GM23338 (cell line): ENCODE measurements around the gene ETV3. TPM values are rescaled to one million over a fixed set of nuclear protein-coding genes. Genes with fewer than 3 reads are reported as not detected.

Experiments used
- ATAC-seq: fragments of 200-7000 bp; cut with Tn5 transposase; 3 replicates; pipeline ENCODE4 v1.9.1; 2020
- DNase-seq: peaks from one replicate; pipeline ENCODE4 v3.0.0-alpha.2; 2015; ENCODE audit warnings: low spot score
- H2AFZ ChIP-seq: fragments of 200-600 bp; sonication (generic); 2 replicates; pipeline ENCODE4 v1.8.0; 2016; ENCODE audit warnings: antibody characterized with exemption, mild to moderate bottlenecking, moderate library complexity
- H3F3A ChIP-seq: fragments of 200-600 bp; sonication (generic); replicated peaks from 2 replicates; pipeline ENCODE4 v1.8.0; 2017; ENCODE audit warnings: antibody characterized with exemption, mixed run types, low read depth
- H3K27ac ChIP-seq: fragments of 200-600 bp; sonication (generic); 2 replicates; pipeline ENCODE4 v1.6.1; 2016; ENCODE audit warnings: low read depth
- H3K27me3 ChIP-seq: fragments of 200-600 bp; sonication (generic); 2 replicates; pipeline ENCODE4 v1.8.0; 2016; ENCODE audit warnings: mild to moderate bottlenecking, mixed run types, moderate library complexity; ENCODE audit not compliant: insufficient read depth
- H3K36me3 ChIP-seq: fragments of 200-600 bp; sonication (generic); 2 replicates; pipeline ENCODE4 v1.8.0; 2016; ENCODE audit warnings: mild to moderate bottlenecking; ENCODE audit not compliant: insufficient read depth
- H3K4me1 ChIP-seq: fragments of 200-600 bp; sonication (generic); 2 replicates; pipeline ENCODE4 v1.8.0; 2016; ENCODE audit warnings: mild to moderate bottlenecking, moderate library complexity; ENCODE audit not compliant: insufficient read depth
- H3K4me2 ChIP-seq: fragments of 200-600 bp; sonication (generic); 2 replicates; pipeline ENCODE4 v1.7.1; 2017; ENCODE audit warnings: mixed run types
- H3K4me3 ChIP-seq: fragments of 200-600 bp; sonication (generic); 2 replicates; pipeline ENCODE4 v1.6.1; 2016; ENCODE audit warnings: mixed run types
- H3K79me2 ChIP-seq: fragments of 200-600 bp; sonication (generic); replicated peaks from 2 replicates; pipeline ENCODE4 v1.8.0; 2017; ENCODE audit warnings: mild to moderate bottlenecking; ENCODE audit not compliant: insufficient read depth
- H3K9me2 ChIP-seq: fragments of 200-600 bp; sonication (generic); 2 replicates; pipeline ENCODE4 v1.8.0; 2017; ENCODE audit not compliant: insufficient read depth
- H4K20me1 ChIP-seq: fragments of 200-600 bp; sonication (generic); replicated peaks from 2 replicates; pipeline ENCODE4 v1.8.0; 2017; ENCODE audit warnings: mild to moderate bottlenecking; ENCODE audit not compliant: insufficient read depth
- H3K27ac Mint-ChIP-seq: 2 replicates; pipeline ENCODE4 v1.8.0; 2020; ENCODE audit warnings: inconsistent platforms, mild to moderate bottlenecking, moderate library complexity, mixed read lengths
- H3K27me3 Mint-ChIP-seq: 3 replicates; pipeline ENCODE4 v1.8.0; 2022; ENCODE audit warnings: low read depth, mild to moderate bottlenecking, moderate library complexity, mixed read lengths, inconsistent platforms; ENCODE audit not compliant: insufficient read depth, poor library complexity
- H3K36me3 Mint-ChIP-seq: 3 replicates; pipeline ENCODE4 v1.8.0; 2021; ENCODE audit warnings: low read depth, mild to moderate bottlenecking, inconsistent platforms, moderate library complexity, mixed read lengths
- H3K4me1 Mint-ChIP-seq: 3 replicates; pipeline ENCODE4 v1.8.0; 2020; ENCODE audit warnings: mild to moderate bottlenecking, inconsistent platforms, mixed read lengths
- H3K4me3 Mint-ChIP-seq: 3 replicates; pipeline ENCODE4 v1.8.0; 2021; ENCODE audit warnings: moderate library complexity, mild to moderate bottlenecking, inconsistent platforms, mixed read lengths
- H3K9me3 Mint-ChIP-seq: 3 replicates; pipeline ENCODE4 v1.8.0; 2020; ENCODE audit warnings: moderate library complexity, mild to moderate bottlenecking, inconsistent platforms, mixed read lengths
- CREB1 ChIP-seq: fragments of 250-450 bp; sonication (Bioruptor Pico); IDR thresholded peaks from 2 replicates; pipeline ENCODE4 v1.5.0; 2020; ENCODE audit warnings: low read depth, mild to moderate bottlenecking, moderate library complexity
- ETS1 ChIP-seq: IDR thresholded peaks from 2 replicates; pipeline ENCODE4 v1.6.1; 2016; ENCODE audit warnings: antibody characterized with exemption
- EZH2 ChIP-seq: fragments of 200-600 bp; sonication (generic); IDR thresholded peaks from one replicate; pipeline ENCODE4 v1.8.0; 2017; ENCODE audit warnings: antibody characterized with exemption, mild to moderate bottlenecking, low read depth; ENCODE audit not compliant: unreplicated experiment
- EZH2phosphoT487 ChIP-seq: fragments of 200-600 bp; sonication (generic); IDR thresholded peaks from one replicate; pipeline ENCODE4 v1.8.1; 2018; ENCODE audit warnings: antibody characterized with exemption; ENCODE audit not compliant: unreplicated experiment
- JUNB ChIP-seq: IDR thresholded peaks from one replicate; pipeline ENCODE4 v1.6.1; 2016; ENCODE audit warnings: antibody characterized with exemption; ENCODE audit not compliant: unreplicated experiment
- NANOG ChIP-seq: IDR thresholded peaks from 2 replicates; pipeline ENCODE4 v1.6.1; 2016; ENCODE audit warnings: antibody characterized with exemption, borderline replicate concordance
- POLR2AphosphoS5 ChIP-seq: IDR thresholded peaks from 2 replicates; pipeline ENCODE4 v1.6.1; 2016; ENCODE audit warnings: antibody characterized with exemption, low read depth
- REST ChIP-seq: IDR thresholded peaks from one replicate; pipeline ENCODE4 v1.6.1; 2018; ENCODE audit warnings: antibody characterized with exemption; ENCODE audit not compliant: unreplicated experiment
- STAT1 ChIP-seq: IDR thresholded peaks from one replicate; pipeline ENCODE4 v1.6.1; 2016; ENCODE audit warnings: antibody characterized with exemption; ENCODE audit not compliant: unreplicated experiment
- ZNF114 ChIP-seq: fragments of 250-450 bp; sonication (Bioruptor Pico); IDR thresholded peaks from 2 replicates; pipeline ENCODE4 v1.5.0; 2020; ENCODE audit warnings: mild to moderate bottlenecking, moderate library complexity
- ZNF331 ChIP-seq: fragments of 250-450 bp; sonication (Bioruptor Pico); IDR thresholded peaks from 2 replicates; pipeline ENCODE4 v1.5.0; 2020; ENCODE audit warnings: low read depth, mild to moderate bottlenecking, moderate library complexity
- polyA plus RNA-seq: library from polyadenylated mRNA; unstranded; fragments of >200 nt; fragmentation: Nextera tagmentation; extraction: Ambion mirVana; gene quantifications from 2 replicates; pipeline ENCODE4 v1.2.1, GENCODE V29; 2016
- total RNA-seq: library from RNA; depleted of rRNA; stranded (reverse); fragments of >200 nt; shearing (Covaris generic); gene quantifications from 2 replicates; pipeline ENCODE4 v1.2.3, GENCODE V29; 2014
- TF ChIP-seq, protein P1 (sequence below), 2 experiments: fragments of 200-600 bp in 1 of 2; sonication (generic) in 1 of 2; conservative IDR thresholded peaks; 2 replicates each; pipeline versions ENCODE4 v1.5.1 to v1.6.1; 2016 to 2017; ENCODE audit warnings: antibody characterized with exemption in 2 of 2, low read depth in 2 of 2, mild to moderate bottlenecking in 2 of 2, moderate library complexity in 1 of 2

Gene ETV3
- total and polyA plus RNA-seq, 2 experiments from 2014 or later, result 8.1 to 19.6 TPM

DNA sequence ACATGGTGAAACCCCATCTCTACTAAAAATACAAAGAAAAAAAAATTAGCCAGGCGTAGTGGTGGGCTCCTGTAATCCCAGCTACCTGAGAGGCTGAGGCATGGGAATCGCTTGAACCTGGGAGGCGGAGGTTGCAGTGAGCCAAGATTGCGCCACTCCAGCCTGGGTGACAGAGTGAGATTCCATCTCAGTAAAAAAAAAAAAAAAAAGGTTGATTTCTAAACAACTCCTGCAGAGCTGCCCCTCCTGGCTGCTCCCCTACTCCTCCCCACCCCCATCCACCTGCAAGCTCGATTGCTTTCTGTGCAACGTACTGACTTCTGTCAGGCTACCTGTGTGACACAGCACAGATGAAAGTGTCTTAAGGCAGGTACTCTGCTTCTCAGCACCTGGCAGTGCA, 51.9 kb downstream of the ETV3 start:
- ATAC-seq, result peak; percentile 19
- Histone ChIP-seq H3K27ac (no peak overlapping the region), H3K79me2 (no peaks in the 10 kb centered on the region), H3K4me3 (no peak overlapping the region), H2AFZ (peak overlapping the region; percentile 65; the same call in 1 of the 2 replicates), H4K20me1 (no peaks in the 10 kb centered on the region), H3K4me2 (peak overlapping the region; percentile 60), H3K27me3 (no peaks in the 10 kb centered on the region), H3K4me1 (peaks cover 21% of the 10 kb centered on the region), H3F3A (no peaks in the 10 kb centered on the region), H3K9me2 (no peaks in the 10 kb centered on the region; the same call in 1 of the 2 replicates), H3K36me3 (no peaks in the 10 kb centered on the region)
- TF ChIP-seq JUNB, result no peak
- TF ChIP-seq POLR2AphosphoS5, result no peak
- Mint-ChIP-seq H3K4me1 (peaks cover 15% of the 10 kb centered on the region), H3K36me3 (no peaks in the 10 kb centered on the region), H3K27ac (no peak overlapping the region), H3K4me3 (no peak overlapping the region), H3K9me3 (no peaks in the 10 kb centered on the region), H3K27me3 (peaks cover 19% of the 10 kb centered on the region)
- peak; percentile 32 for DNase-seq

- no peak overlapping the region for H3K27ac Mint-ChIP-seq
- H3K9me3 Mint-ChIP-seq, result no peaks in the 10 kb centered on the region
- H3K4me3 Mint-ChIP-seq, result no peak overlapping the region
- Histone ChIP-seq H3K27ac (no peak overlapping the region), H2AFZ (no peak overlapping the region), H3K36me3 (no peaks in the 10 kb centered on the region), H3K4me2 (no peak overlapping the region), H3F3A (no peaks in the 10 kb centered on the region), H3K27me3 (no peaks in the 10 kb centered on the region), H3K4me1 (peaks cover 19% of the 10 kb centered on the region), H3K4me3 (no peak overlapping the region), H4K20me1 (no peaks in the 10 kb centered on the region), H3K9me2 (no peaks in the 10 kb centered on the region; the same call in 1 of the 2 replicates), H3K79me2 (no peaks in the 10 kb centered on the region)
- H3K36me3 Mint-ChIP-seq, result no peaks in the 10 kb centered on the region
- peaks cover 13% of the 10 kb centered on the region; the same call in 2 of the 3 replicates for H3K4me1 Mint-ChIP-seq
- ATAC-seq (no peak), DNase-seq (no peak)
- peaks cover 19% of the 10 kb centered on the region for H3K27me3 Mint-ChIP-seq
- TF ChIP-seq EZH2 (no peak), EZH2phosphoT487 (no peak), NANOG (no peak), ETS1 (no peak), JUNB (no peak), ZNF331 (CRISPR knock-in tag) (no peak), POLR2AphosphoS5 (no peak), REST (no peak), ZNF114 (CRISPR knock-in tag) (no peak), CREB1 (CRISPR knock-in tag) (no peak), STAT1 (no peak)
- TF ChIP-seq, protein P1, sequence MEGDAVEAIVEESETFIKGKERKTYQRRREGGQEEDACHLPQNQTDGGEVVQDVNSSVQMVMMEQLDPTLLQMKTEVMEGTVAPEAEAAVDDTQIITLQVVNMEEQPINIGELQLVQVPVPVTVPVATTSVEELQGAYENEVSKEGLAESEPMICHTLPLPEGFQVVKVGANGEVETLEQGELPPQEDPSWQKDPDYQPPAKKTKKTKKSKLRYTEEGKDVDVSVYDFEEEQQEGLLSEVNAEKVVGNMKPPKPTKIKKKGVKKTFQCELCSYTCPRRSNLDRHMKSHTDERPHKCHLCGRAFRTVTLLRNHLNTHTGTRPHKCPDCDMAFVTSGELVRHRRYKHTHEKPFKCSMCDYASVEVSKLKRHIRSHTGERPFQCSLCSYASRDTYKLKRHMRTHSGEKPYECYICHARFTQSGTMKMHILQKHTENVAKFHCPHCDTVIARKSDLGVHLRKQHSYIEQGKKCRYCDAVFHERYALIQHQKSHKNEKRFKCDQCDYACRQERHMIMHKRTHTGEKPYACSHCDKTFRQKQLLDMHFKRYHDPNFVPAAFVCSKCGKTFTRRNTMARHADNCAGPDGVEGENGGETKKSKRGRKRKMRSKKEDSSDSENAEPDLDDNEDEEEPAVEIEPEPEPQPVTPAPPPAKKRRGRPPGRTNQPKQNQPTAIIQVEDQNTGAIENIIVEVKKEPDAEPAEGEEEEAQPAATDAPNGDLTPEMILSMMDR (conservative IDR thresholded peaks at IDR 0.05; ENCODE audit: low read depth in 2 of 2), result no peak
These were observed 52.8 kb downstream of the ETV3 start for GRCh38 chr1:157085421-157085820.
